ENCODE results near the gene PERCC1. TPM values are rescaled to one million over a fixed set of nuclear protein-coding genes. Genes with fewer than 3 reads are reported as not detected.

The PERCC1 gene
- total and polyA plus RNA-seq, 2 of the 4 experiments (the other 2 are of a cell fraction): not detected

DNA sequence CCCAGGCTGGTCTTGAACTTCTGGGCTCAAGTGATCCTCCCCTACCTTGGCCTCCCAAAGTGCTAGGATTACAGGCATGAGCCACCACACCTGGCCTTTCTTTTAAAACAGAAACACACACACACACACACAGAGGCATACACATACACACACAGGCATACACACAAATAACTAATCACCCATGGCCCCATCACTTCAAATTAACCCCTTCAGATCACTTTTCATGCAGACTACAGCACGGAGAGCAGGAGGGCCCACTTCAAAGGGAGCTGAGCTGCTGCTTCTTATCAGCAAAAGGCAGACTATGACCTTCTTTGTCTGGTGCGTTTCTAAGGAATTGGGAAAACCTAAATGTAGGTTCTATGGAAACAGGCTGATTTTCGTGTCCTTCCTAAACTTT is 42.1 kb downstream of the PERCC1 start:
- no TSS peak for BruUV-seq (replicated peaks)
- Histone ChIP-seq H3K79me1 (ENCODE audit: low read depth in 1 of 2, low read length in 2 of 2) (peaks cover 29 to 60% of the 10 kb centered on the region in 2 experiments), H2AFZ (replicated peaks; ENCODE audit: low read length, poor library complexity) (no peak overlapping the region), H2AK9ac (replicated peaks; ENCODE audit: low read depth, low read length, poor library complexity) (no peak overlapping the region), H3K18ac (ENCODE audit: low read depth, low read length) (no peak overlapping the region), H4K20me1 (ENCODE audit: insufficient read depth, low read length) (peaks cover 24% of the 10 kb centered on the region; the same call in 1 of the 2 replicates), H3K4me3 (ENCODE audit: insufficient read depth, low read depth, low read length) (no peak overlapping the region), H2AK5ac (ENCODE audit: low read depth, low read length) (0 out of 2 replicates have a peak overlapping the region, but pooled peaks have one; percentile 14), H3K36me3 (ENCODE audit: control insufficient read depth, insufficient read depth, low read length) (peaks cover 3% of the 10 kb centered on the region; the same call in 1 of the 2 replicates), H3K27ac (ENCODE audit: insufficient read depth, low read length) (no peak overlapping the region), H3K9ac (ENCODE audit: low read depth, low read length) (no peak overlapping the region), H4K5ac (ENCODE audit: low read depth, low read length) (no peak overlapping the region), H3K14ac (replicated peaks; ENCODE audit: low read depth, low read length) (no peak overlapping the region), H2BK5ac (ENCODE audit: low read depth, low read length, poor library complexity, severe bottlenecking) (no peak overlapping the region), H2BK120ac (ENCODE audit: low read depth, low read length) (no peak overlapping the region), H3K27me3 (ENCODE audit: control insufficient read depth, insufficient read depth, low read length) (no peaks in the 10 kb centered on the region), H4K91ac (ENCODE audit: insufficient read depth, low read depth, low read length) (no peak overlapping the region), H2BK15ac (ENCODE audit: low read depth, low read length) (no peak overlapping the region), H3K56ac (ENCODE audit: extremely low read depth, insufficient read depth, low read length) (no peak overlapping the region), H4K8ac (ENCODE audit: low read depth in 2 of 2, low read length in 2 of 2) (no peak overlapping the region), H3K4ac (ENCODE audit: low read depth, low read length) (no peak overlapping the region), H2BK20ac (ENCODE audit: low read depth, low read length) (no peak overlapping the region), H3K9me1 (ENCODE audit: insufficient read depth, low read length) (peaks cover 8% of the 10 kb centered on the region; the same call in 1 of the 2 replicates), H3K4me1 (ENCODE audit: control insufficient read depth, insufficient read depth, low read length) (0 out of 2 replicates have a peak, but pooled peaks cover 7% of the 10 kb centered on the region), H3K9me3 (ENCODE audit: control insufficient read depth, insufficient read depth, low read length) (peaks cover 3% of the 10 kb centered on the region; the same call in 1 of the 2 replicates), H3K4me2 (ENCODE audit: low read depth, low read length) (no peak overlapping the region), H3K23ac (ENCODE audit: low read depth, low read length) (no peak overlapping the region)
- no peak for ATAC-seq (ENCODE audit: low read depth)
- TF ChIP-seq SMC3 (IDR thresholded peaks at IDR 0.05; ENCODE audit: low read depth, low read length) (no peak), RAD21 (IDR thresholded peaks at IDR 0.05; ENCODE audit: low read length) (no peak), MAFK (IDR thresholded peaks at IDR 0.05; ENCODE audit: low read depth, low read length) (no peak), POLR2A (IDR thresholded peaks at IDR 0.05; ENCODE audit: low read depth, low read length) (no peak), CHD1 (IDR thresholded peaks at IDR 0.05; ENCODE audit: low read depth, low read length) (no peak), MAZ (IDR thresholded peaks at IDR 0.05; ENCODE audit: borderline replicate concordance, low read depth, low read length) (no peak), CEBPB (IDR thresholded peaks at IDR 0.05; ENCODE audit: low read depth, low read length) (no peak), BHLHE40 (IDR thresholded peaks at IDR 0.05; ENCODE audit: low read depth, low read length) (no peak), RCOR1 (IDR thresholded peaks at IDR 0.05; ENCODE audit: insufficient replicate concordance, low read length) (no peak), NFE2L2 (IDR thresholded peaks at IDR 0.05; ENCODE audit: low read depth, low read length) (no peak), RFX5 (IDR thresholded peaks at IDR 0.05; ENCODE audit: low read depth, low read length) (no peak), FOS (IDR thresholded peaks at IDR 0.05; ENCODE audit: low read depth, low read length) (no peak), MXI1 (IDR thresholded peaks at IDR 0.05; ENCODE audit: borderline replicate concordance, low read depth, low read length) (no peak)
- TF ChIP-seq, protein P1, sequence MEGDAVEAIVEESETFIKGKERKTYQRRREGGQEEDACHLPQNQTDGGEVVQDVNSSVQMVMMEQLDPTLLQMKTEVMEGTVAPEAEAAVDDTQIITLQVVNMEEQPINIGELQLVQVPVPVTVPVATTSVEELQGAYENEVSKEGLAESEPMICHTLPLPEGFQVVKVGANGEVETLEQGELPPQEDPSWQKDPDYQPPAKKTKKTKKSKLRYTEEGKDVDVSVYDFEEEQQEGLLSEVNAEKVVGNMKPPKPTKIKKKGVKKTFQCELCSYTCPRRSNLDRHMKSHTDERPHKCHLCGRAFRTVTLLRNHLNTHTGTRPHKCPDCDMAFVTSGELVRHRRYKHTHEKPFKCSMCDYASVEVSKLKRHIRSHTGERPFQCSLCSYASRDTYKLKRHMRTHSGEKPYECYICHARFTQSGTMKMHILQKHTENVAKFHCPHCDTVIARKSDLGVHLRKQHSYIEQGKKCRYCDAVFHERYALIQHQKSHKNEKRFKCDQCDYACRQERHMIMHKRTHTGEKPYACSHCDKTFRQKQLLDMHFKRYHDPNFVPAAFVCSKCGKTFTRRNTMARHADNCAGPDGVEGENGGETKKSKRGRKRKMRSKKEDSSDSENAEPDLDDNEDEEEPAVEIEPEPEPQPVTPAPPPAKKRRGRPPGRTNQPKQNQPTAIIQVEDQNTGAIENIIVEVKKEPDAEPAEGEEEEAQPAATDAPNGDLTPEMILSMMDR (conservative IDR thresholded peaks at IDR 0.05; ENCODE audit: low read depth, low read length): no peak
- TF ChIP-seq, protein P2, sequence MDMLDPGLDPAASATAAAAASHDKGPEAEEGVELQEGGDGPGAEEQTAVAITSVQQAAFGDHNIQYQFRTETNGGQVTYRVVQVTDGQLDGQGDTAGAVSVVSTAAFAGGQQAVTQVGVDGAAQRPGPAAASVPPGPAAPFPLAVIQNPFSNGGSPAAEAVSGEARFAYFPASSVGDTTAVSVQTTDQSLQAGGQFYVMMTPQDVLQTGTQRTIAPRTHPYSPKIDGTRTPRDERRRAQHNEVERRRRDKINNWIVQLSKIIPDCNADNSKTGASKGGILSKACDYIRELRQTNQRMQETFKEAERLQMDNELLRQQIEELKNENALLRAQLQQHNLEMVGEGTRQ (IDR thresholded peaks at IDR 0.05; ENCODE audit: low read depth, low read length): no peak
- TF ChIP-seq, protein P3, sequence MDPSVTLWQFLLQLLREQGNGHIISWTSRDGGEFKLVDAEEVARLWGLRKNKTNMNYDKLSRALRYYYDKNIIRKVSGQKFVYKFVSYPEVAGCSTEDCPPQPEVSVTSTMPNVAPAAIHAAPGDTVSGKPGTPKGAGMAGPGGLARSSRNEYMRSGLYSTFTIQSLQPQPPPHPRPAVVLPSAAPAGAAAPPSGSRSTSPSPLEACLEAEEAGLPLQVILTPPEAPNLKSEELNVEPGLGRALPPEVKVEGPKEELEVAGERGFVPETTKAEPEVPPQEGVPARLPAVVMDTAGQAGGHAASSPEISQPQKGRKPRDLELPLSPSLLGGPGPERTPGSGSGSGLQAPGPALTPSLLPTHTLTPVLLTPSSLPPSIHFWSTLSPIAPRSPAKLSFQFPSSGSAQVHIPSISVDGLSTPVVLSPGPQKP (IDR thresholded peaks at IDR 0.05; ENCODE audit: borderline replicate concordance, low read depth, low read length): no peak
- in situ Hi-C loops (cut with MboI; ENCODE audit: low sequenced_read_pairs) (no loop called here), dilution Hi-C loops (cut with HindIII; ENCODE audit: low sequenced_read_pairs, unreplicated experiment) (no loop called here), intact Hi-C loops (cut with micrococcal nuclease) (loop anchor here (10.0 kb wide), 1 partner anchor 48 kb away; the partner anchor contains the start of gene UQCC4)
- CTCF ChIA-PET: interaction anchor here (0.9 kb wide), 1 partner anchor 9 kb away, joined by 5 read pairs; no protein-coding TSS in a partner anchor
- no peak for DNase-seq
- POLR2A ChIA-PET (ENCODE audit: unreplicated experiment): no interaction called here
- no CpG with 5 or more reads among the region's 3 CpGs for WGBS, 2 experiments (ENCODE audit: extremely low coverage in 2 of 2, insufficient read length in 1 of 2)

Measured in IMR-90 (cell line).